Measurements from ENCODE around the gene RABGAP1L. TPM values are rescaled to one million over a fixed set of nuclear protein-coding genes. Genes with fewer than 3 reads are reported as not detected.

The RABGAP1L gene
- total and polyA plus RNA-seq, 2 of the 8 experiments (the other 6 are each of a cell fraction or from before 2014, with no cell fraction given): 33.3 to 156 TPM

DNA sequence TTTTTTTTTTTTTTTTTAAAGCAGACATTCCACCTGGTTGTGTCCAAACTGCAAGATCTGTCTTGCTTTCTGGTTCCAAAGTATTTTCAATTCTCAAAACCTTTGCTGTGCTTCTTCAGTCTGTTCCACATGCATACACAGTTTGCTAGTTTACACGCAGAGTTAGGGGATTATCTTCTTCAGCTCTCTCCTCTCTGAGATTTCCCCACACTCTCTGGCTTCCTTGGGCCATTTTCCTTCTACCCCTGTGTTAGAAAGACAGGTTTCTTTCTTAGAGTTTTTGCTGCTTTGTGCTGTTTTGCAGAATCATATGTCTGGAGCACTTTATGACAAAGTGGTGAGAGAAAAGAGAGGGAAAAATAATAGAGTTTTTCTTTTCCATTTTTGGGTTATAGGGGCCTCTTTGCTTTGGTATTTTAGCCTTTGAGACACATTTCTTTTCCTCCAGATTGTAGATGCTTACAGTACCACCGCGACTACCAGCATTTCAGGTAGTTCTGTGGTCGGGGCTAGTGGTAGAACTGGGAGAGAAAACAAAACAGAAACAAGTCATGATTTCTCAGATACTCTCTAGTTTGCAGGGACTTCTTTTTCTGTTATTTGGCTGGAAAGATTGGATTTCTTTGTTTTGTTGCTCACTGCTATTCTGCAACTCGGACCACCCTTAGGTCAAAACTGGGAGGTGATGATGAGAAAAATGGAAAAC is 66.3 kb downstream of the RABGAP1L start:
- no peak overlapping the region for H2BK5ac ChIP-seq (ENCODE audit: low read depth, low read length)
- peaks cover 0 to 4% (median 0%) of the 10 kb centered on the region in 4 experiments; a peak in 1 of 8 replicates for H3K36me3 ChIP-seq (ENCODE audit: control insufficient read depth in 2 of 4, insufficient read depth in 4 of 4, low read length in 3 of 4)
- no peak overlapping the region for H3K4ac ChIP-seq (replicated peaks; ENCODE audit: insufficient read length, low read depth, low read length)
- no peak for DNase-seq (ENCODE audit: low read depth in 1 of 2, low spot score in 2 of 2)
- H2AK5ac ChIP-seq (ENCODE audit: low read depth, low read length): no peak overlapping the region
- H3K9ac ChIP-seq (replicated peaks in 1 of 4; ENCODE audit: extremely low read depth in 1 of 4, low read depth in 3 of 4, low read length in 3 of 4): no peak overlapping the region
- CTCF ChIA-PET (ENCODE audit: partially characterized antibody): no interaction called here
- no peak for TF ChIP-seq KDM1A (IDR thresholded peaks at IDR 0.05; ENCODE audit: borderline replicate concordance, low read length)
- TF ChIP-seq BACH1 (IDR thresholded peaks at IDR 0.05; ENCODE audit: low read length): no peak
- no peak overlapping the region for H3K14ac ChIP-seq (ENCODE audit: insufficient read length)
- no peak for FAIRE-seq
- no peaks in the 10 kb centered on the region for H4K20me1 ChIP-seq (replicated peaks in 1 of 2; ENCODE audit: control insufficient read depth in 1 of 2, insufficient read depth in 2 of 2, low read length in 2 of 2)
- H4K5ac ChIP-seq (ENCODE audit: insufficient read length, low read depth, low read length): no peak overlapping the region
- no peak overlapping the region for H2AFZ ChIP-seq (ENCODE audit: low read length)
- no peak overlapping the region for H3K23ac ChIP-seq (ENCODE audit: insufficient read length)
- no peak overlapping the region for H3K56ac ChIP-seq (replicated peaks; ENCODE audit: insufficient read length, low read depth, low read length)
- WGBS, 2 experiments (ENCODE audit: extremely low coverage in 1 of 2, insufficient coverage in 1 of 2, insufficient read length in 1 of 2, insufficient replicate concordance in 2 of 2, low coverage in 1 of 2, low lambda C conversion rate in 2 of 2, missing lambda C conversion rate in 1 of 2): 90% methylated on average over 5 of the region's 5 CpGs; no CpG with 5 or more reads in 1 of the 2 experiments
- H4K8ac ChIP-seq (ENCODE audit: extremely low read depth, insufficient read depth, low read length): no peak overlapping the region
- no peaks in the 10 kb centered on the region for H3K23me2 ChIP-seq (ENCODE audit: low read depth, low read length)
- H2BK20ac ChIP-seq (ENCODE audit: low read length): no peak overlapping the region
- no peaks in the 10 kb centered on the region for H3K79me2 ChIP-seq (ENCODE audit: control insufficient read depth in 1 of 2, insufficient read depth in 2 of 2, low read length in 2 of 2)
- no peaks in the 10 kb centered on the region for H3K9me3 ChIP-seq (ENCODE audit: insufficient read depth in 2 of 2, low read depth in 1 of 2, low read length in 1 of 2)
- H2BK12ac ChIP-seq (ENCODE audit: low read depth, low read length): no peak overlapping the region
- POLR2A ChIA-PET (ENCODE audit: partially characterized antibody): no interaction called here
- H3K27ac ChIP-seq (ENCODE audit: low read depth, low read length): no peak overlapping the region
- H3K4me1 ChIP-seq (replicated peaks in 1 of 4; ENCODE audit: control insufficient read depth in 3 of 4, insufficient read depth in 4 of 4, low read length in 3 of 4): no peaks in the 10 kb centered on the region
- H2BK120ac ChIP-seq (replicated peaks; ENCODE audit: low read depth, low read length): no peak overlapping the region
- no peak overlapping the region for H3K18ac ChIP-seq (ENCODE audit: extremely low read depth, low read length)
- no peaks in the 10 kb centered on the region for H3K27me3 ChIP-seq (replicated peaks in 1 of 4; ENCODE audit: control insufficient read depth in 3 of 4, extremely low read depth in 1 of 4, insufficient read depth in 3 of 4, low read length in 3 of 4)
- H3K79me1 ChIP-seq (ENCODE audit: low read depth, low read length): no peaks in the 10 kb centered on the region
- no peak overlapping the region for H4K91ac ChIP-seq (replicated peaks; ENCODE audit: insufficient read length, low read length)
- no peak overlapping the region for H2BK15ac ChIP-seq (ENCODE audit: low read length)
- no peak overlapping the region for H3K4me2 ChIP-seq (ENCODE audit: insufficient read depth in 1 of 2, low read depth in 2 of 2, low read length in 2 of 2)
- H3K4me3 ChIP-seq (ENCODE audit: extremely low read depth in 1 of 4, insufficient read depth in 2 of 4, low read depth in 3 of 4, low read length in 4 of 4): no peak overlapping the region

Measured in H1 (cell line).